ENCODE data around the gene RHPN2.

- TF ChIP-seq CTCF (IDR thresholded peaks at IDR 0.05; ENCODE audit: insufficient read depth, low read length, poor library complexity, severe bottlenecking): no peak
- no peak for TF ChIP-seq EZH2phosphoT487 (conservative IDR thresholded peaks at IDR 0.05; ENCODE audit: low read length)
Measured at GRCh38 chr19:33039108-33039599, 25.5 kb downstream of the RHPN2 start.
